Measurements from ENCODE around the gene STAM2.

STAM2 gene

GRCh38 chr2:152166633-152167032, 8.9 kb downstream of the STAM2 start:
- TF ChIP-seq ISL1 (CRISPR knock-in tag; IDR thresholded peaks at IDR 0.05) (no peak), GLIS3 (CRISPR knock-in tag; IDR thresholded peaks at IDR 0.05) (no peak), ZFP30 (CRISPR knock-in tag; IDR thresholded peaks at IDR 0.05) (no peak), ESRRG (CRISPR knock-in tag; IDR thresholded peaks at IDR 0.05) (no peak), TCF4 (CRISPR knock-in tag; IDR thresholded peaks at IDR 0.05; ENCODE audit: borderline replicate concordance) (no peak), CREB5 (CRISPR knock-in tag; IDR thresholded peaks at IDR 0.05; ENCODE audit: low read depth) (no peak), TSHZ2 (CRISPR knock-in tag; IDR thresholded peaks at IDR 0.05) (no peak), TOX (CRISPR knock-in tag; IDR thresholded peaks at IDR 0.05; ENCODE audit: borderline replicate concordance) (no peak), SNAI2 (CRISPR knock-in tag; IDR thresholded peaks at IDR 0.05) (no peak), CSDC2 (CRISPR knock-in tag; IDR thresholded peaks at IDR 0.05) (no peak), ZFP3 (CRISPR knock-in tag; IDR thresholded peaks at IDR 0.05) (no peak), ZC3H10 (CRISPR knock-in tag; IDR thresholded peaks at IDR 0.05) (no peak)
- ATAC-seq: no peak

DNA sequence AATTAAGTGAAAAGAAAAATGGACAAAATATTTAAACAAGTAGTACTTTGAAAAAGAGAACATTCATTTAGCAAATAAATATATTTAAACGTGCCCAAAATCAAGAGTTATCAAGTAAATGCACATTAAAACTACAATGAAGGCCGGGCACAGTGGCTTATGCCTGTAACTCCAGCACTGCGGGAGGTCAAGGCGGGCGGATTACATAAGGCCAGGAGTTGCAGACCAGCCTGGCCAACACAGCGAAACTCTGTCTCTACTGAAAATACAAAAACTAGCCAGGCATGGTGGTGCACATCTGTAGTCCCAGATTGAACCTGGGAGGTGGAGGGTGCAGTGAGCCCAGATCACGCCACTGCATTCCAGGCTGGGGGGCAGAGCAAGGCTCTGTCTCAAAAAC, 9.8 kb downstream of the STAM2 start:
- no peak for TF ChIP-seq TOX (CRISPR knock-in tag; IDR thresholded peaks at IDR 0.05; ENCODE audit: borderline replicate concordance)
- TF ChIP-seq TSHZ2 (CRISPR knock-in tag; IDR thresholded peaks at IDR 0.05): no peak
- TF ChIP-seq, protein P1, sequence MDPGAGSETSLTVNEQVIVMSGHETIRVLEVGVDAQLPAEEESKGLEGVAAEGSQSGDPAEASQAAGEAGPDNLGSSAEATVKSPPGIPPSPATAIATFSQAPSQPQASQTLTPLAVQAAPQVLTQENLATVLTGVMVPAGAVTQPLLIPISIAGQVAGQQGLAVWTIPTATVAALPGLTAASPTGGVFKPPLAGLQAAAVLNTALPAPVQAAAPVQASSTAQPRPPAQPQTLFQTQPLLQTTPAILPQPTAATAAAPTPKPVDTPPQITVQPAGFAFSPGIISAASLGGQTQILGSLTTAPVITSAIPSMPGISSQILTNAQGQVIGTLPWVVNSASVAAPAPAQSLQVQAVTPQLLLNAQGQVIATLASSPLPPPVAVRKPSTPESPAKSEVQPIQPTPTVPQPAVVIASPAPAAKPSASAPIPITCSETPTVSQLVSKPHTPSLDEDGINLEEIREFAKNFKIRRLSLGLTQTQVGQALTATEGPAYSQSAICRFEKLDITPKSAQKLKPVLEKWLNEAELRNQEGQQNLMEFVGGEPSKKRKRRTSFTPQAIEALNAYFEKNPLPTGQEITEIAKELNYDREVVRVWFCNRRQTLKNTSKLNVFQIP (CRISPR knock-in tag; IDR thresholded peaks at IDR 0.05; ENCODE audit: borderline replicate concordance, low read depth): no peak
- TF ChIP-seq ESRRG (CRISPR knock-in tag; IDR thresholded peaks at IDR 0.05): no peak
- no peak for TF ChIP-seq OSR1 (CRISPR knock-in tag; IDR thresholded peaks at IDR 0.05)
- TF ChIP-seq, protein P2, sequence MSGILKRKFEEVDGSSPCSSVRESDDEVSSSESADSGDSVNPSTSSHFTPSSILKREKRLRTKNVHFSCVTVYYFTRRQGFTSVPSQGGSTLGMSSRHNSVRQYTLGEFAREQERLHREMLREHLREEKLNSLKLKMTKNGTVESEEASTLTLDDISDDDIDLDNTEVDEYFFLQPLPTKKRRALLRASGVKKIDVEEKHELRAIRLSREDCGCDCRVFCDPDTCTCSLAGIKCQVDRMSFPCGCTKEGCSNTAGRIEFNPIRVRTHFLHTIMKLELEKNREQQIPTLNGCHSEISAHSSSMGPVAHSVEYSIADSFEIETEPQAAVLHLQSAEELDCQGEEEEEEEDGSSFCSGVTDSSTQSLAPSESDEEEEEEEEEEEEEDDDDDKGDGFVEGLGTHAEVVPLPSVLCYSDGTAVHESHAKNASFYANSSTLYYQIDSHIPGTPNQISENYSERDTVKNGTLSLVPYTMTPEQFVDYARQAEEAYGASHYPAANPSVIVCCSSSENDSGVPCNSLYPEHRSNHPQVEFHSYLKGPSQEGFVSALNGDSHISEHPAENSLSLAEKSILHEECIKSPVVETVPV (CRISPR knock-in tag; IDR thresholded peaks at IDR 0.05): no peak
- no peak for TF ChIP-seq ZFP3 (CRISPR knock-in tag; IDR thresholded peaks at IDR 0.05)
- no peak for TF ChIP-seq ZFP30 (CRISPR knock-in tag; IDR thresholded peaks at IDR 0.05)
- TF ChIP-seq ZNF70 (CRISPR knock-in tag; IDR thresholded peaks at IDR 0.05): no peak
- TF ChIP-seq GLIS3 (CRISPR knock-in tag; IDR thresholded peaks at IDR 0.05): no peak
- no peak for TF ChIP-seq ISL1 (CRISPR knock-in tag; IDR thresholded peaks at IDR 0.05)
- TF ChIP-seq ZNF8 (CRISPR knock-in tag; IDR thresholded peaks at IDR 0.05): no peak
- TF ChIP-seq RARB (CRISPR knock-in tag; IDR thresholded peaks at IDR 0.05): no peak
- TF ChIP-seq SNAI2 (CRISPR knock-in tag; IDR thresholded peaks at IDR 0.05): no peak
- TF ChIP-seq TCF4 (CRISPR knock-in tag; IDR thresholded peaks at IDR 0.05; ENCODE audit: borderline replicate concordance): no peak
- no peak for TF ChIP-seq PPARA (CRISPR knock-in tag; IDR thresholded peaks at IDR 0.05; ENCODE audit: borderline replicate concordance)
- TF ChIP-seq BACH2 (CRISPR knock-in tag; IDR thresholded peaks at IDR 0.05; ENCODE audit: borderline replicate concordance): no peak
- TF ChIP-seq ZNF565 (CRISPR knock-in tag; conservative IDR thresholded peaks at IDR 0.05; ENCODE audit: low read depth): no peak
- TF ChIP-seq ZC3H10 (CRISPR knock-in tag; IDR thresholded peaks at IDR 0.05): no peak
- no peak for TF ChIP-seq CREB5 (CRISPR knock-in tag; IDR thresholded peaks at IDR 0.05; ENCODE audit: low read depth)
- no peak for ATAC-seq

All from SK-N-SH treated with all-trans-retinoic acid at 6 μM for 48 hours (cell line).